Anterior cingulate cortex (tissue), 58 donors: ENCODE results near the gene BHLHA9.
"Not testable (repeated sequence)": the region's sequence is repeated elsewhere in the genome, so short reads cannot be mapped to it uniquely, and the experiment has no call there.

Experiments
- DNase-seq, 58 donors: peaks; one replicate each; lab custom pipeline; 2025; lab: John Stamatoyannopoulos, UW

Gene BHLHA9

GRCh38 chr17:1298606-1299005, 28.4 kb downstream of the BHLHA9 start:
- DNase-seq, result no peak

- no peak for DNase-seq
Observed at GRCh38 chr17:1299552-1300370, 29.5 kb downstream of the BHLHA9 start.

- no peak for DNase-seq
Observed at GRCh38 chr17:1300371-1300905, 30.2 kb downstream of the BHLHA9 start.

- no peak for DNase-seq
Observed at GRCh38 chr17:1301546-1301945, 31.3 kb downstream of the BHLHA9 start.

- DNase-seq, result no peak
Observed at GRCh38 chr17:1302761-1303160, 32.5 kb downstream of the BHLHA9 start.

GRCh38 chr17:1304522-1304921, 34.3 kb downstream of the BHLHA9 start:
- DNase-seq, result no peak

- DNase-seq, result no peak
Observed at GRCh38 chr17:1304962-1305563, 34.8 kb downstream of the BHLHA9 start.

- not testable (repeated sequence) for DNase-seq
Observed at GRCh38 chr17:1307829-1308228, 37.6 kb downstream of the BHLHA9 start.

GRCh38 chr17:1312261-1312870, 42.1 kb downstream of the BHLHA9 start:
- peak in 4 of 58 donors; percentile 3 to 35 (median 14) for DNase-seq

- no peak for DNase-seq
Observed at GRCh38 chr17:1313270-1314005, 43.2 kb downstream of the BHLHA9 start.

GRCh38 chr17:1315409-1315808, 45.2 kb downstream of the BHLHA9 start:
- DNase-seq, result no peak

GRCh38 chr17:1315891-1316403, 45.7 kb downstream of the BHLHA9 start:
- no peak for DNase-seq
